ENCODE results near the gene HACD2. TPM values are rescaled to one million over a fixed set of nuclear protein-coding genes. Genes with fewer than 3 reads are reported as not detected.

The HACD2 gene
- polyA plus RNA-seq, 1 of the 3 experiments (the other 2 are of a cell fraction): 13.8 TPM

- DNase-seq: no peak
Measured at GRCh38 chr3:123447416-123447748, 137.5 kb downstream of the HACD2 start.

GRCh38 chr3:123446610-123447109, 138.2 kb downstream of the HACD2 start:
- H3K4me2 ChIP-seq: no peak overlapping the region
- 64% methylated on average over 6 of the region's 6 CpGs for WGBS (ENCODE audit: low lambda C conversion rate)
- no peaks in the 10 kb centered on the region for H3F3A ChIP-seq (replicated peaks; ENCODE audit: insufficient read depth)
- H3K27ac ChIP-seq (ENCODE audit: low read depth in 2 of 2, low read length in 1 of 2): no peak overlapping the region
- peaks cover 0 to 5% of the 10 kb centered on the region in 2 experiments; a peak in 1 of 4 replicates for H3K4me1 ChIP-seq (ENCODE audit: control insufficient read depth in 1 of 2, insufficient read depth in 2 of 2, low read depth in 1 of 2, low read length in 1 of 2)
- peaks cover 61% of the 10 kb centered on the region for H3K27me3 ChIP-seq (ENCODE audit: insufficient read depth)
- no peaks in the 10 kb centered on the region for H4K20me1 ChIP-seq (ENCODE audit: insufficient read depth)
- no peak overlapping the region for H2AFZ ChIP-seq (ENCODE audit: low read depth)
- H3K9me3 ChIP-seq: no peaks in the 10 kb centered on the region
- TF ChIP-seq ZBTB33 (IDR thresholded peaks at IDR 0.05; ENCODE audit: borderline replicate concordance, low read depth): no peak
- no peak for TF ChIP-seq JUND (IDR thresholded peaks at IDR 0.05)
- no peak for TF ChIP-seq FOXM1 (IDR thresholded peaks at IDR 0.05; ENCODE audit: low read depth)
- no peak for TF ChIP-seq RCOR1 (IDR thresholded peaks at IDR 0.05; ENCODE audit: low read length)
- no peak for TF ChIP-seq YY1 (IDR thresholded peaks at IDR 0.05; ENCODE audit: low read depth)
- TF ChIP-seq TCF12 (IDR thresholded peaks at IDR 0.05): no peak
- TF ChIP-seq ELF1 (IDR thresholded peaks at IDR 0.05): no peak
- TF ChIP-seq TAF1 (IDR thresholded peaks at IDR 0.05; ENCODE audit: borderline replicate concordance, low read depth, low read length): no peak
- TF ChIP-seq CHD2 (IDR thresholded peaks at IDR 0.05; ENCODE audit: low read length, partially characterized antibody): no peak
- no peak for TF ChIP-seq SMC3 (IDR thresholded peaks at IDR 0.05; ENCODE audit: low read depth, low read length)
- TF ChIP-seq POLR2AphosphoS5 (IDR thresholded peaks at IDR 0.05; ENCODE audit: low read depth, low read length): no peak
- TF ChIP-seq USF2 (IDR thresholded peaks at IDR 0.05; ENCODE audit: borderline replicate concordance, low read depth, low read length): no peak
- no peak for TF ChIP-seq FOXJ3 (CRISPR knock-in tag; IDR thresholded peaks at IDR 0.05)
- TF ChIP-seq TEAD4 (IDR thresholded peaks at IDR 0.05; ENCODE audit: borderline replicate concordance, insufficient read depth): no peak
- TF ChIP-seq IRF3 (IDR thresholded peaks at IDR 0.05; ENCODE audit: low read depth, low read length): no peak
- TF ChIP-seq RXRA (IDR thresholded peaks at IDR 0.05; ENCODE audit: borderline replicate concordance, low read depth): no peak
- no peak overlapping the region for H3K4me3 ChIP-seq (ENCODE audit: low read depth in 2 of 2, low read length in 1 of 2)
- no peaks in the 10 kb centered on the region for H3K79me2 ChIP-seq (ENCODE audit: insufficient read depth)
- no peaks in the 10 kb centered on the region for H3K36me3 ChIP-seq (replicated peaks in 1 of 2; ENCODE audit: control insufficient read depth in 1 of 2, insufficient read depth in 2 of 2, low read length in 1 of 2)
- no peaks in the 10 kb centered on the region for H3K9me2 ChIP-seq
- POLR2A ChIA-PET: no interaction called here
- no peak overlapping the region for H3K9ac ChIP-seq
- CTCF ChIA-PET: interaction anchor here (0.6 to 4.5 kb wide), 8 partner anchors 10 to 1439 kb away, joined by 3 to 13 read pairs (median 3); no protein-coding TSS in a partner anchor
- no peak for DNase-seq

More at GRCh38 chr3:123447416-123447748, 137.5 kb downstream of the HACD2 start:
- Histone ChIP-seq H3K9ac (no peak overlapping the region), H3K27me3 (ENCODE audit: insufficient read depth) (peaks cover 62% of the 10 kb centered on the region), H3K4me3 (ENCODE audit: low read depth in 2 of 2, low read length in 1 of 2) (no peak overlapping the region), H3K36me3 (replicated peaks in 1 of 2; ENCODE audit: control insufficient read depth in 1 of 2, insufficient read depth in 2 of 2, low read length in 1 of 2) (no peaks in the 10 kb centered on the region), H2AFZ (ENCODE audit: low read depth) (no peak overlapping the region), H3K4me1 (ENCODE audit: control insufficient read depth in 1 of 2, insufficient read depth in 2 of 2, low read depth in 1 of 2, low read length in 1 of 2) (peaks cover 0 to 5% of the 10 kb centered on the region in 2 experiments; a peak in 1 of 4 replicates), H4K20me1 (ENCODE audit: insufficient read depth) (no peaks in the 10 kb centered on the region), H3K4me2 (no peak overlapping the region), H3K9me3 (no peaks in the 10 kb centered on the region), H3F3A (replicated peaks; ENCODE audit: insufficient read depth) (no peaks in the 10 kb centered on the region), H3K27ac (ENCODE audit: low read depth in 2 of 2, low read length in 1 of 2) (no peak overlapping the region), H3K9me2 (no peaks in the 10 kb centered on the region), H3K79me2 (ENCODE audit: insufficient read depth) (no peaks in the 10 kb centered on the region)
- no peak for TF ChIP-seq GATA2 (CRISPR knock-in tag; IDR thresholded peaks at IDR 0.05)
- no peak for TF ChIP-seq RCOR1 (IDR thresholded peaks at IDR 0.05; ENCODE audit: low read length)
- no peak for TF ChIP-seq RXRA (IDR thresholded peaks at IDR 0.05; ENCODE audit: borderline replicate concordance, low read depth)
- no peak for TF ChIP-seq NRF1 (IDR thresholded peaks at IDR 0.05; ENCODE audit: low read depth, low read length)
- whole genome bisulfite sequencing (ENCODE audit: low lambda C conversion rate): 91% methylated on average over 10 of the region's 27 CpGs
- ChIA-PET POLR2A (no interaction called here), CTCF (interaction anchor here (0.6 to 4.5 kb wide), 11 partner anchors 10 to 293 kb away, joined by 3 to 13 read pairs (median 3); no protein-coding TSS in a partner anchor)

Data from SK-N-SH (cell line).